Testis (tissue), 3 donors: ENCODE results near the gene SEMA3D. TPM values are rescaled to one million over a fixed set of nuclear protein-coding genes. Genes with fewer than 3 reads are reported as not detected.

Experiments
- DNase-seq: peaks from one replicate; pipeline ENCODE4 v3.0.0-alpha.2; 2019
- H3K27ac ChIP-seq, 2 donors: fragments of 200-600 bp; sonication (generic); one replicate each; pipeline ENCODE4 v1.5.1; 2019
- H3K27me3 ChIP-seq: fragments of 200-600 bp; sonication (generic); one replicate; pipeline ENCODE4 v1.5.1; 2019
- H3K36me3 ChIP-seq: fragments of 200-600 bp; sonication (generic); one replicate; pipeline ENCODE4 v1.5.1; 2017; ENCODE audit warnings: low read depth; ENCODE audit errors: missing control alignments
- H3K4me1 ChIP-seq: fragments of 200-600 bp; sonication (generic); one replicate; pipeline ENCODE4 v1.5.1; 2019
- H3K4me3 ChIP-seq, 2 donors: fragments of 200-600 bp; sonication (generic); one replicate each; pipeline ENCODE4 v1.5.1; 2017 to 2019
- H3K9me3 ChIP-seq: fragments of 200-600 bp; sonication (generic); one replicate; pipeline ENCODE4 v1.5.1; 2017
- POLR2A ChIP-seq: fragments of 450-650 bp; IDR thresholded peaks from one replicate; pipeline ENCODE4 v1.6.1; 2017; ENCODE audit warnings: antibody characterized with exemption, mild to moderate bottlenecking, moderate library complexity
- WGBS, 2 donors: methylation state at CpG; one replicate each; pipeline ENCODE4 v1.1.5; 2018; 5-methylcytosine and 5-hydroxymethylcytosine counted together
- intact Hi-C: fragments of 100-400 bp; cut with DNase I; formaldehyde crosslinking; loops from one replicate; pipeline ENCODE4 v1.15.1; 2023; ENCODE audit warnings: low total_unique reads
- polyA plus RNA-seq: library from polyadenylated mRNA; stranded (reverse); fragments of 350-450 nt; fragmentation: Illumina TruSeq; extraction: RNeasy Lipid Tissue Mini Kit (QIAGEN cat#74804); gene quantifications from one replicate; pipeline ENCODE4 v1.2.3, GENCODE V29; 2014; ENCODE audit warnings: low read depth, low replicate concordance; ENCODE audit not compliant: insufficient read depth
- total RNA-seq, 2 donors: library from RNA; depleted of rRNA; stranded (reverse); fragments of >200 nt; gene quantifications; one replicate each; pipeline ENCODE4 v1.2.3, GENCODE V29; 2016
- TF ChIP-seq, protein P1 (sequence below), 3 experiments: fragments of 450-650 bp in 2 of 3; fragments of 200-600 bp in 1 of 3; sonication (generic) in 1 of 3; IDR thresholded peaks; one replicate each; pipeline ENCODE4 v1.5.1; 2016 to 2019; ENCODE audit warnings: antibody characterized with exemption in 3 of 3, mild to moderate bottlenecking in 2 of 3, moderate library complexity in 1 of 3

Gene SEMA3D
- total and polyA plus RNA-seq, 3 donors from 2014 or later = 7.3 to 11.5 (median 7.5) TPM

DNA sequence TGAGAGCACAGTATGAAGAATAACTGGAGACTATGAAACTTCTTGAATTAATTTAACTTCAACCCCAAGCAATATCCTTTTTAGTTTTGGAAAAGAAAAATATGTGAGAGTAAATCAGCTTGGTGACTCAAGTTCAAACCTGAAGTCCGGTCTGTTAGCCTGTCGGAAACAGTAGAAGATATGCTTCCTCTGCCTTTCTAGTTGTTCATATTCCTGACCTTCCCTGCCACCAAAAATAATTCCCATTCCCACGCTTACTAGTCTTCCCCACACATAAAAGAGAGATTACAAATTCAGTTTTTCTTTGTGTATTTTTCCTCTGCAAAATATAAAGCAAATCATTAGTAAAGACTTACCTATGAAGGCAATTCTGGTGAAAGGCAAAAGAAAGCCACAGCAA is 3.6 kb downstream of the SEMA3D start:
- H3K9me3 ChIP-seq = no peaks in the 10 kb centered on the region
- H3K4me1 ChIP-seq = peaks cover 4% of the 10 kb centered on the region
- H3K36me3 ChIP-seq = no peaks in the 10 kb centered on the region
- no peaks in the 10 kb centered on the region for H3K27me3 ChIP-seq
- H3K4me3 ChIP-seq = no peak overlapping the region
- no peak overlapping the region for H3K27ac ChIP-seq
- 75 to 90% methylated on average over 3 of the region's 3 CpGs for WGBS, 2 donors
- DNase-seq = no peak
- TF ChIP-seq POLR2A = no peak
- TF ChIP-seq, protein P1, sequence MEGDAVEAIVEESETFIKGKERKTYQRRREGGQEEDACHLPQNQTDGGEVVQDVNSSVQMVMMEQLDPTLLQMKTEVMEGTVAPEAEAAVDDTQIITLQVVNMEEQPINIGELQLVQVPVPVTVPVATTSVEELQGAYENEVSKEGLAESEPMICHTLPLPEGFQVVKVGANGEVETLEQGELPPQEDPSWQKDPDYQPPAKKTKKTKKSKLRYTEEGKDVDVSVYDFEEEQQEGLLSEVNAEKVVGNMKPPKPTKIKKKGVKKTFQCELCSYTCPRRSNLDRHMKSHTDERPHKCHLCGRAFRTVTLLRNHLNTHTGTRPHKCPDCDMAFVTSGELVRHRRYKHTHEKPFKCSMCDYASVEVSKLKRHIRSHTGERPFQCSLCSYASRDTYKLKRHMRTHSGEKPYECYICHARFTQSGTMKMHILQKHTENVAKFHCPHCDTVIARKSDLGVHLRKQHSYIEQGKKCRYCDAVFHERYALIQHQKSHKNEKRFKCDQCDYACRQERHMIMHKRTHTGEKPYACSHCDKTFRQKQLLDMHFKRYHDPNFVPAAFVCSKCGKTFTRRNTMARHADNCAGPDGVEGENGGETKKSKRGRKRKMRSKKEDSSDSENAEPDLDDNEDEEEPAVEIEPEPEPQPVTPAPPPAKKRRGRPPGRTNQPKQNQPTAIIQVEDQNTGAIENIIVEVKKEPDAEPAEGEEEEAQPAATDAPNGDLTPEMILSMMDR (IDR thresholded peaks at IDR 0.05) = no peak
- intact Hi-C loops = no loop called here

DNA sequence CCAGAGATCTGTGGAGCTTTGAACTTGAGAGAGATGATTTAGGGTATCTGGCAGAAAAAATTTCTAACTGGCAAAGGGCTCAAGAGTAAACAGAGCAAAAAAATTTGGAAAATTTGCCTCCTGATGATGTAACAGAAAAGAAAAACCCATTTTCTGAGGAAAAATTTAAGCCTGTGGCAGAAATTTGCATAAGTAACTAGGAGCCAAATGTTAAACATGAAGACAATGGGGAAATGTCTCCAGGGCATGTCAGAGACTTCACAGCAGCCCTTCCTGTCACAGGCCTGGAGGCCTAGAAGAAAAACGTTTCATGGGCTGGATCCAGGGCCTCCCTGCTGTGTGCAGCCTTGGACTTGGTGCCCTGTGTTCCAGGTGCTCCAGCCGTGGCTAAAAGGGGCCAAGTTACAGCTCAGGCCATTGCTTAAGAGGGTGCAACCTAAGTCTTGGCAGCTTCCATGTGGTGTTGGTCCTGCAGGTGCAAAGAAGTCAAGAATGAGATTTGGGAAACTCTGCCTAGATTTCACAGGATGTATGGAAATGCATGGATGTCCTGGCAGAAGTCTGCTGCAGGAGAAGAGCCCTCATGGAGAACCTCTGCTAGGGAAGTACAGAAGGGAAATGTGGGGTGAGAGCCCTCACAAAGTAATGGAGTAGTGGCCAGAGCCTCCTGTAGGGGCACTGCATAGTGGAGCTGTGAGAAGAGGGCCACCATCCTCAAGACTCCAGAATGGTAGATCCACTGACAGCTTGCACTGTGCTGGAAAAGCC is 8.1 kb downstream of the SEMA3D start:
- no peaks in the 10 kb centered on the region for H3K27me3 ChIP-seq
- TF ChIP-seq, protein P1 (IDR thresholded peaks at IDR 0.05) = no peak
- no peak for TF ChIP-seq POLR2A
- H3K4me1 ChIP-seq = no peaks in the 10 kb centered on the region
- H3K9me3 ChIP-seq = no peaks in the 10 kb centered on the region
- no peak for DNase-seq
- WGBS, 2 donors = 60 to 63% methylated on average over 2 of the region's 2 CpGs
- H3K4me3 ChIP-seq = no peak overlapping the region
- no peaks in the 10 kb centered on the region for H3K36me3 ChIP-seq
- no peak overlapping the region for H3K27ac ChIP-seq
- intact Hi-C loops = no loop called here

DNA sequence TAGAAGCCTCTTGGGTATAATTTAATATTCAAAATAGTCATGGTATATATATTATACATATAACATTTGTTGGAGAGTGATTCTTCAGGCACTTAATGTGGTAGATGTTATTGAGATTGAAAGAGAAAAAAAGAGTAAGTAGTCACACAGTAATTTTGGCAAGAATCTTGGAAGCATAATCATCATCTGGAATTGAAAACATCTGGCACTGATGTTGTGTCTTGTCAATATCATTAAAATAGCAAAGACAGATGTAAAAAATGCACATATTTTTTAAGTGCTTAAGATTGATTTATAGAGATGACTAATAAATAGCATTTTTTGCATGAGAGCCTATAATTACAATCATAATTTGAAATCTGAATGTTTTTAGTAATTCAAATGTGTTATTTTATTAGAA is 9.5 kb downstream of the SEMA3D start:
- Histone ChIP-seq H3K4me1 (peaks cover 6% of the 10 kb centered on the region), H3K27ac (no peak overlapping the region), H3K27me3 (no peaks in the 10 kb centered on the region), H3K9me3 (no peaks in the 10 kb centered on the region), H3K4me3 (no peak overlapping the region), H3K36me3 (no peaks in the 10 kb centered on the region)
- TF ChIP-seq POLR2A = no peak
- TF ChIP-seq, protein P1 (IDR thresholded peaks at IDR 0.05) = no peak
- intact Hi-C loops = no loop called here
- DNase-seq = no peak

DNA sequence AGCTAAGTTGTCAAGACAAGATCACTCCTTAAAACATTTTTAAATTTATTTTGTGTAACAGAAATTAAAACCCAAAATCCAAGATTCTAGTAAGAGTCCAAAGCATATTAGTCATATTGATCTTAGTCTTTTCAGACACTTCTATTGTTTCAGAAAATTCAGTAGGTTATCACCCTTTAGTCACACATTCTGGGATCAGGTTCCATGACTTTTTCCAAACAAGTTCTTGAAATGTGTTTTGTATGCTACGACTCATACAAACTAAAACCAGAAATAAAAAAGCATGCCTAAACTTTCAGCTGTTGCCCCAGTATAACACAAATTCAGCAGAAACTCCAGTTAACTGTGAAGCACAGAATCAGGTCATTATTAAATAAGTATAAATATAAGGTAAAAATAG is 10.7 kb downstream of the SEMA3D start:
- 83 to 95% methylated on average over 1 of the region's 1 CpG for WGBS, 2 donors
- Histone ChIP-seq H3K27me3 (no peaks in the 10 kb centered on the region), H3K4me1 (peaks cover 8% of the 10 kb centered on the region), H3K27ac (no peak overlapping the region), H3K9me3 (no peaks in the 10 kb centered on the region), H3K4me3 (no peak overlapping the region), H3K36me3 (no peaks in the 10 kb centered on the region)
- no peak for DNase-seq
- TF ChIP-seq, protein P1 (IDR thresholded peaks at IDR 0.05) = no peak
- TF ChIP-seq POLR2A = no peak
- intact Hi-C loops = no loop called here

DNA sequence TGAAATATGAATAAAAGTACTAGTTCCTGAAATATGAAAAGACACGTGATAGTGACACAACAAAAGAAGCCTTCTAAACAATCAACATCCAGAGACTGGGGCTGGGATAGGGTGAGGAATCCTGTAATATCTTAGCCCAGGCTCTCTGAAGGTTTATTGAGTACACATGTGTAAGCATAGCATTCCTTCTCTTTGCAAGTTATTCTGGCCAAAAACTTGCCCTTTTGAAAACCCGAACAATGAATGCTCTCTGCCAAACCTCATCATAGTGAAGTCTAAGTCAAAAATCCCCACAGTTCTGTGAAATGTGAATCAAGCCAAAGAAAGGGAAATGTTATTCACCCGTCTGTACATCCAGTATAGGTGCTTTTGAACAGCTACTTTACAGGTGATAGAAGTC is 11.6 kb downstream of the SEMA3D start:
- 65% methylated on average over 3 of the region's 3 CpGs for WGBS, 2 donors
- no peaks in the 10 kb centered on the region for H3K9me3 ChIP-seq
- no peaks in the 10 kb centered on the region for H3K36me3 ChIP-seq
- DNase-seq = no peak
- no peaks in the 10 kb centered on the region for H3K27me3 ChIP-seq
- no peak for TF ChIP-seq POLR2A
- TF ChIP-seq, protein P1 (IDR thresholded peaks at IDR 0.05) = no peak
- no peak overlapping the region for H3K27ac ChIP-seq
- H3K4me3 ChIP-seq = no peak overlapping the region
- H3K4me1 ChIP-seq = peaks cover 8% of the 10 kb centered on the region
- intact Hi-C loops = no loop called here
